Mucosa of rectum (tissue), 2 donors: Measurements from ENCODE around the gene PCYT1B.

Experiments
- H3K27ac ChIP-seq, 2 donors: one replicate each; pipeline ENCODE4 v1.7.0; 2013; ENCODE audit warnings: inconsistent platforms in 2 of 2, low read depth in 2 of 2, low read length in 2 of 2
- H3K27me3 ChIP-seq, 2 donors: one replicate each; pipeline ENCODE4 v1.7.0; 2013; ENCODE audit warnings: low read length in 2 of 2; ENCODE audit not compliant: control insufficient read depth in 2 of 2, insufficient read depth in 2 of 2
- H3K36me3 ChIP-seq, 2 donors: one replicate each; pipeline ENCODE4 v1.7.0; 2013; ENCODE audit warnings: low read length in 2 of 2; ENCODE audit not compliant: control insufficient read depth in 2 of 2, insufficient read depth in 2 of 2
- H3K4me1 ChIP-seq, 2 donors: one replicate each; pipeline ENCODE4 v1.7.0; 2013; ENCODE audit warnings: low read length in 2 of 2, mild to moderate bottlenecking in 1 of 2; ENCODE audit not compliant: control insufficient read depth in 2 of 2, insufficient read depth in 2 of 2
- H3K4me3 ChIP-seq, 2 donors: one replicate each; pipeline ENCODE4 v1.7.0; 2013; ENCODE audit warnings: low read length in 2 of 2
- H3K9ac ChIP-seq, 2 donors: one replicate each; pipeline ENCODE4 v1.7.0; 2013; ENCODE audit warnings: low read length in 2 of 2, low read depth in 1 of 2, mild to moderate bottlenecking in 1 of 2
- H3K9me3 ChIP-seq, 2 donors: one replicate each; pipeline ENCODE4 v1.7.0; 2013; ENCODE audit warnings: low read length in 2 of 2; ENCODE audit not compliant: control insufficient read depth in 2 of 2
- donor health status: healthy.
- donor health status: Normal muscosa, but diverticular disease.

The PCYT1B gene

DNA sequence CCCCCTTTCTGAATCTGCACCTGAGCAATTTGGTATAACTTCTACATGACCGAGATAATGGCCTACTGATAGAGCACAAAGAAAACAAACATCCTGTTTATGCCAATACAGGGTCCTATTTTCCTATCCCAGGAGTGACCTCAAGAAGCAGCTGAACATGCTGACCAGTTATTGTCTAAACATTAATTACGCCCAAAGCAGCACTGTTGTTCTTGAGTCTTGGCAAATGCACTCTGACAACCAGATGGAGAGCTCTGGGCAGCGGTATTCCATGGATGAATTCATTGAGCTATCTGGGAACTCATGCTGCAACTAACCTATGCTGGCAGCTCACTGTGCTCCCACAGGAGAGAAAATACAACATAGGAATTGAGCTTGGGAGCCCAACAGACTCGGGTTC is 52.6 kb downstream of the PCYT1B start:
- H3K9ac ChIP-seq = no peak overlapping the region
- no peak overlapping the region for H3K4me3 ChIP-seq
- H3K4me1 ChIP-seq = no peaks in the 10 kb centered on the region
- H3K36me3 ChIP-seq = no peaks in the 10 kb centered on the region
- no peak overlapping the region for H3K27ac ChIP-seq
- H3K9me3 ChIP-seq = no peaks in the 10 kb centered on the region
- peaks cover 0 to 3% of the 10 kb centered on the region in 2 donors for H3K27me3 ChIP-seq

DNA sequence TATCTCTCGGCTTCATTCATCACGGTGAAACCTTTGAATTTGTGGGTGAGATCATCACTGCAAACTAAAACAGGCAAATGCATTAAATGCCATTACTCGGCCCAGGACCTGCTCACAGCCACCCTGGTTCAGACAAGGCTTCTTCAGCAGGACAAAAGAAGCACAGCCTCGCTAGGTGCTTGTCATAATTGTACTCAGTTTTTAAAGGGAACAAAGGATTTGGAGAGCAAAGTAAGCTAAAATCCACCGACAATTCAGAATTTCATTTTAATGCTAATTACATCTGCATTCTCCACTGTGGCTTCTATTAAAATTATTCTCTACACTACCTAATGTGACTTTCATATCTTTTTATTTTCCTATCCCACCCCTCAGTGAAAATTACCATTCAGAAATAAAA is 57.0 kb downstream of the PCYT1B start:
- no peak overlapping the region for H3K4me3 ChIP-seq
- H3K36me3 ChIP-seq = no peaks in the 10 kb centered on the region
- H3K27me3 ChIP-seq = peaks cover 0 to 3% of the 10 kb centered on the region in 2 donors
- no peaks in the 10 kb centered on the region for H3K4me1 ChIP-seq
- no peak overlapping the region for H3K27ac ChIP-seq
- no peaks in the 10 kb centered on the region for H3K9me3 ChIP-seq
- H3K9ac ChIP-seq = no peak overlapping the region

DNA sequence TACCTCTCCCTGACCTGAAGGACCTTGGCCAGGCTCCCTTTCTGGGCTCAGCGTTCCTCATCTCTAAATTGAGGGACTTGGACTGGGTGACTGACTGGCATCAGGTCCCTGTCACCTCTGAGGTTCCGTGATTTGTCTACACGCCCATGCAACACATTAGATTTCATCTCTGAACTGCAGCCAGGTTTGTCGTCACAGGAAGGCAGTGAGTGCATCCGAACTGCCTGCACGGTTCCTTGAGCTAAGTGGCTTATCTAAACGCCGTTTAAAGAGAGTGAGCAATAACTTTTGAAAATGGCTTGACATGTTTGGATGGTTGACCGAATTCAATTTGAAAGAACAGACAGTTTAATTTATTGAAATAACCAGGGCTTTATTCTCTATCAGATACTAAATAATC is 70.1 kb downstream of the PCYT1B start:
- Histone ChIP-seq H3K36me3 (no peaks in the 10 kb centered on the region), H3K9me3 (no peaks in the 10 kb centered on the region), H3K9ac (no peak overlapping the region), H3K27ac (no peak overlapping the region), H3K27me3 (peaks cover 0 to 5% of the 10 kb centered on the region in 2 donors), H3K4me1 (no peaks in the 10 kb centered on the region), H3K4me3 (no peak overlapping the region)

DNA sequence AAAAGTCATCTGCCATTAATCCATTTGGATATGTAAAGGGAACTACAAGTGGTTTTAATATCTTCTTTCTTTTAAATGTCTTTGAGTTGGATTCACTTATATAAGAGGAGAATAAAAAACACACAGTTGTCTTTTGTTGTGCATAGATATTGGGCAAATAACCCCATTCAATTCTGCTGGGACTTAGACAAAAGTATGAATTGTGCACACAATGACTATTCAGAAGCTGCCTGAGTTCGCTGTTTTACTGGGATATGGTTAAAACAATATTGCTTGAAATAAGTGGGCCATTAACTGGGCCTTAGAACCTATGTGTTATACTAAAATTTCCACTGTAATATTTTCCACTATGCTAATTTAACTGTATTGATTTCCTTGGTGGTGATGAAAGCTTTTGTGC is 71.7 kb downstream of the PCYT1B start:
- no peaks in the 10 kb centered on the region for H3K4me1 ChIP-seq
- H3K4me3 ChIP-seq = no peak overlapping the region
- no peaks in the 10 kb centered on the region for H3K9me3 ChIP-seq
- no peak overlapping the region for H3K27ac ChIP-seq
- no peaks in the 10 kb centered on the region for H3K36me3 ChIP-seq
- no peak overlapping the region for H3K9ac ChIP-seq
- H3K27me3 ChIP-seq = peaks cover 0 to 5% of the 10 kb centered on the region in 2 donors

DNA sequence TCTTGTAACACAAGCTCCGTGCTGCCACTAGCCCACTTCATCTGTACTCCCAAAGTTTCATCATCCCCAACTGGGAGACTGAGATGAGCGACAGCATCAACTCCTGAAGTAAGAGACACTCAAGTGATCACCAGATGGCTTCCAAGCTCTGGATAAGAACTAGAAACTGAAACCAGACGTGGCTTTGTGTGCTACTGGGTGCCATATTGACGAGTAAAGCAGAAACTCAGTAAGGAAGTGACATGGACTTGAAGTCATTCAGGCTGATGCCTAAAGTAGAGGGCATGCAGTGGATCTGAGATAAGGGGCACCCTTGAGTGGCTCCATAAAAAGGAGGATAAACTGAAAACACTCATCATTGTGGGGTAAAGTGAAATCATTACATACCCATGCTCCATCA is 72.4 kb downstream of the PCYT1B start:
- Histone ChIP-seq H3K4me3 (no peak overlapping the region), H3K27ac (no peak overlapping the region), H3K9me3 (no peaks in the 10 kb centered on the region), H3K9ac (no peak overlapping the region), H3K4me1 (no peaks in the 10 kb centered on the region), H3K27me3 (peaks cover 0 to 5% of the 10 kb centered on the region in 2 donors), H3K36me3 (no peaks in the 10 kb centered on the region)

DNA sequence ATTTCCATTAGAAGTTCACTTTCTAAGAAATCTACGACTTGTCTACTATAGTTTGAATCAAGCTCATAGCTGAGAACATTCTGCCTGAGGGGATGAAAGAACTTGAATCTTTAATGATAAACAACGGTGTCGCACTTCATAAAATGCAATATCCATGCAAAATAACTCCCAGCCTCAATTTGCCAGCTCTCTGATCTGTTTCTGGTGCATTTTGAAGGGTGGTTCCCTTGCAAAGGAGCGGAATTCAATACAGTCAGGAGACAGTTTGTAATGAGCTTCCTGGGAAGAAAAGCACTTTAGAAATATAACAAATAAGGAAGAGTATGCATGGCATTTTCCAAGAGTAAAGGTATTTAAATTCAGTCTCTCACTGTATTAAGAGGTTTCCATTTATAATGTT is 80.0 kb downstream of the PCYT1B start:
- no peaks in the 10 kb centered on the region for H3K27me3 ChIP-seq
- no peak overlapping the region for H3K27ac ChIP-seq
- no peak overlapping the region for H3K9ac ChIP-seq
- no peaks in the 10 kb centered on the region for H3K4me1 ChIP-seq
- no peaks in the 10 kb centered on the region for H3K36me3 ChIP-seq
- no peaks in the 10 kb centered on the region for H3K9me3 ChIP-seq
- H3K4me3 ChIP-seq = no peak overlapping the region

DNA sequence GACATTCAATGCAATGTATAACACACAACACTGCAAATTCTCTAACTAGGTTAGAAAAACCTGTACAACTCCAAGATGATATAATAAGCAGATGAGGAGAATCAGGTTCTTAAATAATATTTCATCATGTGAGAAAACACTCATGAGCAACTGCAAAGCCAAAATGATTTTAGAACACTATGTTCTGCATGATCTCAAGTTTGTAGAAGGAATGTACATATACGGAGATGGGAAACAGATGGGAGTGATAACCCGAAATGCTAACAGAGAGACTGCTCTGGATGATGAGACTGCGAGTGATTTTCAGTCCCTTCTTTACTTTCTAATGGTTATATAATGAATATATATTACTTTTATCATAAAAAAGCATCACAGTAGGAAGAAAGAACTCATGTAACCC is 80.9 kb downstream of the PCYT1B start:
- H3K36me3 ChIP-seq = no peaks in the 10 kb centered on the region
- H3K27me3 ChIP-seq = no peaks in the 10 kb centered on the region
- no peak overlapping the region for H3K9ac ChIP-seq
- no peaks in the 10 kb centered on the region for H3K9me3 ChIP-seq
- no peak overlapping the region for H3K27ac ChIP-seq
- H3K4me1 ChIP-seq = no peaks in the 10 kb centered on the region
- H3K4me3 ChIP-seq = no peak overlapping the region

DNA sequence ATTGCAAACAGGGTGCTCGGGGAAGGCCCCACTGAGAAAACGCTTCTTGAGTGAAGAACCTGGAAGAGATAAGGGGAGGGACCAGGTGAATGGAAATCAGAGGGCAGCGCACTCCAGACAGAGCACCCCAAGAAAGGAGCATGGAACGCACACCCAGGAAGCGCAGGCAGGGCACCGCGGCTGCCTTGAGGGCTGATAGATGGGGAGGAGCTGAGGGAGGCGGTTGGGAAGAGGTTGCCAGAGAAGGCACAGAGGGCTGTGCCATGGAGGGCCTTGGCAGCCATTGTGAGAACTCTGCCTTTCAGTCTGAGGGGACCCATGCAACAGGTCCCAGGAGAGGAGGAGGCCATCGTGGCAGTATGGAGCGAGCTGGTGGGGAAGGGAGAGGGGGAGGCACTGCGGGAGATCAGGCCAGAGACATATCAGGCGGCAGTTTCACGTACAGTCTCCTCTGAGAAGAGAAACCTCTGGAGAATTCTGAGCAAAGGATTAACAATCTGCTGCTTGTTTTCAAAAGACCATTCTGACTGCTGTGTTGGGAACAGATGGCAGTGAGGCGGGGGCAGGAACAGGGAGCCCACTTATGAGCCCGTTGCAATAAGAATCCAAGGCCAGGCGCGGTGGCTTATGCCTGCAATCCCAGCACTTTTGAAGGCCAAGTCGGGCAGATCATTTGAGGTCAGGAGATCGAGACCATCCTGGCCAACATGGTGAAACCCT is 83.7 kb downstream of the PCYT1B start:
- Histone ChIP-seq H3K27me3 (no peaks in the 10 kb centered on the region), H3K27ac (no peak overlapping the region), H3K9ac (no peak overlapping the region), H3K36me3 (no peaks in the 10 kb centered on the region), H3K4me3 (no peak overlapping the region), H3K9me3 (no peaks in the 10 kb centered on the region), H3K4me1 (no peaks in the 10 kb centered on the region)

DNA sequence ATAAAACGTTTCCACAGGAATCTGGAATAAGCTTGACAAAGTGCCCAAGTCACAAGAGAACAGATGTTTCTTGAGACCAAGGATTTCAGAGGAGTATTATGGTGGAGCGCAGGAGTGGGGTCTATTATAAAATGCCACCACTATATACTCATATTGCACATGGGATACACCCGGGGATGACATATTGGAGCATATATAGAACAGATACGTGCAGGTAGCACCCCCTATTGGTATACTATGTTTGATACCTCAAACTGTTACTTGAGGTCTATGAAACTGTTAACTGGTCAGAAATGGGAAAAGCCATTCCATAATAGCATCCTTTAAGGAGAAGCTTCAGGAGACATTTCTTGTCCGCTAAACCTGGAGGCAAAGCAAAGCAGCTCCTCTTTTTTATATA is 86.0 kb downstream of the PCYT1B start:
- H3K36me3 ChIP-seq = no peaks in the 10 kb centered on the region
- H3K27me3 ChIP-seq = peaks cover 0 to 3% of the 10 kb centered on the region in 2 donors
- H3K9me3 ChIP-seq = no peaks in the 10 kb centered on the region
- no peaks in the 10 kb centered on the region for H3K4me1 ChIP-seq
- H3K4me3 ChIP-seq = no peak overlapping the region
- H3K27ac ChIP-seq = no peak overlapping the region
- H3K9ac ChIP-seq = no peak overlapping the region

DNA sequence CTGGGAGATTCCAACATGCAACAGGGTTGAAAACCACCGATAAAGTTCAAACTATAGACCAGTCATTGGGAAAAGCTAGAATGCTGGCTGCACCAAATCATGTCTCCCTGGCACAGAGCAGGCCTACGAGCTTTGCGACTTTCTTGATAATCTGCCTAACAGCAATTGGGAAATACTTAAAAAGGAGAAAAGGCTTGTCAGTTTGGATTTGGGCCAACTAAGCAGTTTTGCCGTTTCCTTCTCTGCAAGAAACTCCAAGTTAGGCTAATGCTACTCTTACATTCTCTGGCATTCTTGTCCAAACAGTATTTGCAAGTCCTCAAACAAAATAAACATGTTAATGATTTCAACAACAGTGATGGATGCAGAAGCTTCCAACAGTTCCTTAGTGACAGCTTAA is 94.1 kb downstream of the PCYT1B start:
- peaks cover 0 to 3% of the 10 kb centered on the region in 2 donors for H3K27me3 ChIP-seq
- no peaks in the 10 kb centered on the region for H3K4me1 ChIP-seq
- H3K4me3 ChIP-seq = no peak overlapping the region
- H3K36me3 ChIP-seq = no peaks in the 10 kb centered on the region
- no peak overlapping the region for H3K9ac ChIP-seq
- no peak overlapping the region for H3K27ac ChIP-seq
- H3K9me3 ChIP-seq = no peaks in the 10 kb centered on the region

DNA sequence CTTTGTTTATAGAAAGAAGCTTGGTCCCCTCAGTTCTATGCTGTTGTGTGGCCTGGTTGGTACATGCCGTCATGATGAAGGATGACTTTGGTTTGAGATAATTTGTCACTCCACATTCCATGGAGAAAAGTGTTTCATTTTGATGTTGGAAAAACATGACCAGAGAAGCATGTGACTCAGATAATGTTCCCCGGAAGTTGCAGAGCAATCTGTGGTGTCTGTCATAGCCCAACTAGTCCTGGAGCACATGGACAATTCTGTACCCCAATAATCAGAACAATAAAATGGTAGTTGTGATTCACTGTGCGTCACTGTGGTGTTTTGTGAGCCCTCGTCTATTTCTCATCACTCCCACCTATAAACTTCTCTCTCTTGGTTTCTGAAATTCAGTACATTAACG is 97.0 kb downstream of the PCYT1B start:
- H3K4me3 ChIP-seq = no peak overlapping the region
- H3K9me3 ChIP-seq = no peaks in the 10 kb centered on the region
- no peaks in the 10 kb centered on the region for H3K36me3 ChIP-seq
- H3K27ac ChIP-seq = no peak overlapping the region
- no peak overlapping the region for H3K9ac ChIP-seq
- H3K4me1 ChIP-seq = no peaks in the 10 kb centered on the region
- no peaks in the 10 kb centered on the region for H3K27me3 ChIP-seq
